HG02588 (cell line): ENCODE data around the gene C5orf58.
A peak's percentile ranks its signal among the peaks of the same experiment; 100 is the strongest.
"Not testable (repeated sequence)": the region's sequence is repeated elsewhere in the genome, so short reads cannot be mapped to it uniquely, and the experiment has no call there.

Experiments
- ATAC-seq: cut with Tn5 transposase; IDR thresholded peaks from one replicate; pipeline ENCODE4 v1.9.1; 2021; ENCODE audit warnings: mild to moderate bottlenecking, moderate library complexity; ENCODE audit not compliant: unreplicated experiment

C5orf58 gene

GRCh38 chr5:170223360-170223759 is 9.4 kb upstream of the C5orf58 start:
- ATAC-seq: no peak

- no peak for ATAC-seq
These were observed 8.9 kb upstream of the C5orf58 start for GRCh38 chr5:170223906-170224305.

GRCh38 chr5:170225326-170226128 is 7.3 kb upstream of the C5orf58 start:
- peak; percentile 50 for ATAC-seq

- no peak for ATAC-seq
These were observed 6.6 kb upstream of the C5orf58 start for GRCh38 chr5:170226129-170226615.

GRCh38 chr5:170226661-170227060 is 6.1 kb upstream of the C5orf58 start:
- no peak for ATAC-seq

- ATAC-seq: no peak
These were observed 3.9 kb upstream of the C5orf58 start for GRCh38 chr5:170228762-170229435.

GRCh38 chr5:170233358-170233892 is 640 bp downstream of the C5orf58 start:
- ATAC-seq: no peak

- no peak for ATAC-seq
These were observed 3.4 kb downstream of the C5orf58 start for GRCh38 chr5:170235876-170236864.

GRCh38 chr5:170238456-170239196 is 5.8 kb downstream of the C5orf58 start:
- ATAC-seq: no peak

- not testable (repeated sequence) for ATAC-seq
These were observed 12.7 kb downstream of the C5orf58 start for GRCh38 chr5:170245436-170245835.

GRCh38 chr5:170246126-170246870 is 13.5 kb downstream of the C5orf58 start:
- ATAC-seq: no peak

- ATAC-seq: no peak
These were observed 14.6 kb downstream of the C5orf58 start for GRCh38 chr5:170247363-170247762.

GRCh38 chr5:170248172-170248930 is 15.6 kb downstream of the C5orf58 start:
- ATAC-seq: no peak

- ATAC-seq: not testable (repeated sequence)
These were observed 16.1 kb downstream of the C5orf58 start for GRCh38 chr5:170248931-170249227.

GRCh38 chr5:170249355-170249754 is 16.6 kb downstream of the C5orf58 start:
- no peak for ATAC-seq

GRCh38 chr5:170250810-170251317 is 18.1 kb downstream of the C5orf58 start:
- ATAC-seq: no peak

GRCh38 chr5:170251462-170251861 is 18.7 kb downstream of the C5orf58 start:
- ATAC-seq: no peak

- no peak for ATAC-seq
These were observed 19.3 kb downstream of the C5orf58 start for GRCh38 chr5:170252109-170252508.
